Muscle layer of duodenum (tissue), 2 donors: ENCODE results near the gene RNF208.

Experiments
- H3K27ac ChIP-seq: one replicate; pipeline ENCODE4 v1.7.0; 2013; ENCODE audit warnings: mild to moderate bottlenecking, low read length
- H3K27me3 ChIP-seq: one replicate; pipeline ENCODE4 v1.7.0; 2013; ENCODE audit warnings: low read depth, mild to moderate bottlenecking, control low read depth, low read length
- H3K36me3 ChIP-seq, 2 donors: one replicate each; pipeline ENCODE4 v1.7.0; 2013; ENCODE audit warnings: low read length in 2 of 2, control low read depth in 1 of 2, mild to moderate bottlenecking in 1 of 2; ENCODE audit not compliant: insufficient read depth in 2 of 2, control insufficient read depth in 1 of 2
- H3K4me1 ChIP-seq, 2 donors: one replicate each; pipeline ENCODE4 v1.7.0; 2013; ENCODE audit warnings: low read length in 2 of 2, mild to moderate bottlenecking in 2 of 2, control low read depth in 1 of 2, moderate library complexity in 1 of 2; ENCODE audit not compliant: insufficient read depth in 2 of 2, control insufficient read depth in 1 of 2
- H3K4me3 ChIP-seq, 2 donors: one replicate each; pipeline ENCODE4 v1.7.0; 2013; ENCODE audit warnings: low read length in 2 of 2, low read depth in 1 of 2, mild to moderate bottlenecking in 1 of 2
- H3K9me3 ChIP-seq, 2 donors: one replicate each; pipeline ENCODE4 v1.7.0; 2013; ENCODE audit warnings: low read length in 2 of 2, control low read depth in 1 of 2, mild to moderate bottlenecking in 1 of 2; ENCODE audit not compliant: control insufficient read depth in 1 of 2
- donor health status: healthy.

Gene RNF208

GRCh38 chr9:137222190-137223077 lies at the start of gene RNF208:
RNF208 (minus strand) TSS chr9:137222240; CDS start chr9:137221212, 1,028 bp downstream.
- no peaks in the 10 kb centered on the region for H3K27me3 ChIP-seq
- H3K36me3 ChIP-seq: no peaks in the 10 kb centered on the region
- peak within 1 kb of the TSS; percentile 67 to 86 for H3K4me3 ChIP-seq
- H3K4me1 ChIP-seq: peaks cover 0 to 19% of the 10 kb centered on the region in 2 donors
- no peaks in the 10 kb centered on the region for H3K9me3 ChIP-seq
- H3K27ac ChIP-seq: peak within 1 kb of the TSS; percentile 45

- no peak overlapping the region for H3K4me3 ChIP-seq
- H3K27me3 ChIP-seq: no peaks in the 10 kb centered on the region
- no peaks in the 10 kb centered on the region for H3K9me3 ChIP-seq
- peaks cover 11 to 22% of the 10 kb centered on the region in 2 donors for H3K4me1 ChIP-seq
- H3K27ac ChIP-seq: no peak overlapping the region
- H3K36me3 ChIP-seq: peaks cover 18 to 47% of the 10 kb centered on the region in 2 donors
Measured at GRCh38 chr9:137271696-137272076, 49.6 kb upstream of the RNF208 start.

- Histone ChIP-seq H3K36me3 (peaks cover 21 to 53% of the 10 kb centered on the region in 2 donors), H3K4me3 (no peak overlapping the region), H3K27ac (no peak overlapping the region), H3K9me3 (no peaks in the 10 kb centered on the region), H3K4me1 (peaks cover 6 to 17% of the 10 kb centered on the region in 2 donors), H3K27me3 (no peaks in the 10 kb centered on the region)
Measured at GRCh38 chr9:137270929-137271695, 49.1 kb upstream of the RNF208 start.

- Histone ChIP-seq H3K9me3 (no peaks in the 10 kb centered on the region), H3K4me3 (no peak overlapping the region), H3K27me3 (no peaks in the 10 kb centered on the region), H3K36me3 (peaks cover 21 to 63% of the 10 kb centered on the region in 2 donors), H3K27ac (no peak overlapping the region), H3K4me1 (peaks cover 4 to 11% of the 10 kb centered on the region in 2 donors)
Measured at GRCh38 chr9:137269231-137269772, 47.3 kb upstream of the RNF208 start.

- Histone ChIP-seq H3K36me3 (peaks cover 21 to 63% of the 10 kb centered on the region in 2 donors), H3K27ac (no peak overlapping the region), H3K27me3 (no peaks in the 10 kb centered on the region), H3K4me3 (no peak overlapping the region), H3K9me3 (no peaks in the 10 kb centered on the region), H3K4me1 (peaks cover 4 to 11% of the 10 kb centered on the region in 2 donors)
Measured at GRCh38 chr9:137268538-137269201, 46.6 kb upstream of the RNF208 start.

- H3K27ac ChIP-seq: no peak overlapping the region
- H3K4me3 ChIP-seq: no peak overlapping the region
- no peaks in the 10 kb centered on the region for H3K9me3 ChIP-seq
- H3K27me3 ChIP-seq: no peaks in the 10 kb centered on the region
- peaks cover 4 to 11% of the 10 kb centered on the region in 2 donors for H3K4me1 ChIP-seq
- H3K36me3 ChIP-seq: peaks cover 21 to 61% of the 10 kb centered on the region in 2 donors
Measured at GRCh38 chr9:137267933-137268355, 45.9 kb upstream of the RNF208 start.

- no peak overlapping the region for H3K27ac ChIP-seq
- H3K9me3 ChIP-seq: no peaks in the 10 kb centered on the region
- H3K27me3 ChIP-seq: no peaks in the 10 kb centered on the region
- peaks cover 4 to 11% of the 10 kb centered on the region in 2 donors for H3K4me1 ChIP-seq
- H3K36me3 ChIP-seq: peaks cover 17 to 50% of the 10 kb centered on the region in 2 donors
- H3K4me3 ChIP-seq: no peak overlapping the region
Measured at GRCh38 chr9:137266585-137267453, 44.8 kb upstream of the RNF208 start.

GRCh38 chr9:137266162-137266527 lies 44.1 kb upstream of the RNF208 start:
- Histone ChIP-seq H3K4me1 (peaks cover 4 to 11% of the 10 kb centered on the region in 2 donors), H3K27ac (no peak overlapping the region), H3K9me3 (no peaks in the 10 kb centered on the region), H3K27me3 (no peaks in the 10 kb centered on the region), H3K4me3 (no peak overlapping the region), H3K36me3 (peaks cover 17 to 46% of the 10 kb centered on the region in 2 donors)

GRCh38 chr9:137265496-137266161 lies 43.6 kb upstream of the RNF208 start:
- Histone ChIP-seq H3K4me1 (peaks cover 4 to 11% of the 10 kb centered on the region in 2 donors), H3K9me3 (no peaks in the 10 kb centered on the region), H3K36me3 (peaks cover 17 to 42% of the 10 kb centered on the region in 2 donors)

GRCh38 chr9:137264067-137264466 lies 42.0 kb upstream of the RNF208 start:
- H3K4me3 ChIP-seq: no peak overlapping the region
- H3K27ac ChIP-seq: no peak overlapping the region
- peaks cover 13 to 45% of the 10 kb centered on the region in 2 donors for H3K36me3 ChIP-seq
- no peaks in the 10 kb centered on the region for H3K9me3 ChIP-seq
- H3K4me1 ChIP-seq: peaks cover 0 to 4% of the 10 kb centered on the region in 2 donors
- no peaks in the 10 kb centered on the region for H3K27me3 ChIP-seq

More at GRCh38 chr9:137265496-137266161, 43.6 kb upstream of the RNF208 start:
- Histone ChIP-seq H3K4me3 (no peak overlapping the region), H3K27ac (no peak overlapping the region), H3K27me3 (no peaks in the 10 kb centered on the region)
